GM19023 (cell line): ENCODE data around the gene HTR5A.
A peak's percentile ranks its signal among the peaks of the same experiment; 100 is the strongest.
"Not testable (repeated sequence)": the region's sequence is repeated elsewhere in the genome, so short reads cannot be mapped to it uniquely, and the experiment has no call there.

Experiments used
- ATAC-seq: cut with Tn5 transposase; IDR thresholded peaks from one replicate; pipeline ENCODE4 v1.9.1; 2021; ENCODE audit warnings: mild to moderate bottlenecking, moderate library complexity; ENCODE audit not compliant: unreplicated experiment

Gene HTR5A

GRCh38 chr7:155069992-155070751, at the start of gene HTR5A:
HTR5A (plus strand) TSS chr7:155070324; CDS start chr7:155070900, 576 bp downstream.
- peak; percentile 90 for ATAC-seq

DNA sequence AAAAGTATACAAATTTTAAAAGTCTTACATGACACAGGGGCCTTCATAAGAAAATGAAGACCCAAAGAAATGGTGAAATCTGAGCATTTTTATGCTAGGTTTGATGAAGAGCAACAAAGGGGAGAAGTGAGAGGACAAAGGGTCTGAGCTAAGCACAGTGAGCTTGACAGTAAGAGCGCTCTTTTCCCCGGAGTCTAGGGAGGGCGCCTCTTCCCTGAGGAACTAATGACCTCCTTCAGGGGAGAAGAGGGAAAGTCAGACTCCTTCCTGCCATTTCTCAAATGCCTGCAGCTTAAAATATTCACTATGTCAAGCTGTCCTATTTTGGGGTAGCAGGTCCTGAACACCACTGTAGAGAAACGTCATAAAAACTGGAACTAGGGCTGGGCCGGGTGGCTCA, 49.1 kb upstream of the HTR5A start:
- no peak for ATAC-seq

GRCh38 chr7:155021699-155022145, 48.4 kb upstream of the HTR5A start:
- no peak for ATAC-seq

DNA sequence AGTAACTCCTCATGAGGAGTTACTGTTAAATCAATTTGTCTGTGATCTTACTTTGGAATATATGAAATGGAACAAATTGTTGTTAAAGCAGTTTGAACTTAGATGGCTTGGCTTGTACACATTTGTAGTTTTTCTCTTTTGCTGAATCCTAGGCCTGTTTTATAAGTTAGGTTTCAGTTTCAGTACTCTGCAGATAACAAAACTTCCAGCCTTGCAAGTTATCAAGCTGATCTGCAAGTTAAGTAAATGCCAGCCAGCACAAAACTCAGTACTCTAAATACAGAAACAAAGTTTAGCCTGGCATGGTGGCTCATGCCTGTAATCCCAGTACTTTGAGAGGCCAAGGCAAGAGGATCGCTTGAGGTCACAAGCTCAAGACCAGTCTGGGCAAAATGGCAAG, 42.2 kb upstream of the HTR5A start:
- ATAC-seq: no peak

DNA sequence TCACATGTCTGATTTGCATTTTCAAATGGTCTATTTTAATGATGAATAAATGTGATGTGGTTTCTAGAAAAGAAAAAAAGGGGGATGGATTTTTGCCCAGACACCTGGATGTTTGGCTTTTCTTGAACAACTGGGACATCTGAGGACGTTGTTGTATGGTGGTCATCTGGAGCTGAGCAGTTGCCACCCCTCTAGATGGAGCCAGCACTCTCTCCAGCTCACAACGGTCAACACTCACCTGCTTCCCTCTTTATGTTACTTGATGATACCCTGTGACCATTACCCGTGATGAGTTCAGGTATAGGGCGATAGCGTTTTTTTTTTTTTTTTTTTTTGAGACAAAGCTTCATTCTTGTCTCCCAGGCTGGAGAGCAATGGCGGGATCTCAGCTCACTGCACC, 37.1 kb upstream of the HTR5A start:
- ATAC-seq: no peak

DNA sequence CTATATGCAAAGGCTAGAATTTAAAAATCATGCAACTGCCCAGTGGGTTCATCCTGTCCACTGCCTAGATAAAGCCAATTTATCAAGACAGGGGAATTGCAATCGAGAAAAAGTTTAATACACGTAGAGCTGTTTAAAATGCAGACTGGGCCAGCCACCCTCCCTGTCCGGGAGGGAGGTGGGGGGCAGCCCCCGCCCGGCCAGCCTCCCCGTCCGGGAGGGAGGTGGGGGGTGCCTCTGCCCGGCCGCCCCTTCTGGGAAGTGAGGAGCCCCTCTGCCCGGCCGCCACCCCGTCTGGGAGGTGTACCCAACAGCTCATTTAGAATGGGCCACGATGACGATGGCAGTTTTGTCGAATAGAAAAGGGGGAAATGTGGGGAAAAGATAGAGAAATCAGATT, 35.6 kb upstream of the HTR5A start:
- ATAC-seq: not testable (repeated sequence)

GRCh38 chr7:155038335-155038734, 31.8 kb upstream of the HTR5A start:
- no peak for ATAC-seq

DNA sequence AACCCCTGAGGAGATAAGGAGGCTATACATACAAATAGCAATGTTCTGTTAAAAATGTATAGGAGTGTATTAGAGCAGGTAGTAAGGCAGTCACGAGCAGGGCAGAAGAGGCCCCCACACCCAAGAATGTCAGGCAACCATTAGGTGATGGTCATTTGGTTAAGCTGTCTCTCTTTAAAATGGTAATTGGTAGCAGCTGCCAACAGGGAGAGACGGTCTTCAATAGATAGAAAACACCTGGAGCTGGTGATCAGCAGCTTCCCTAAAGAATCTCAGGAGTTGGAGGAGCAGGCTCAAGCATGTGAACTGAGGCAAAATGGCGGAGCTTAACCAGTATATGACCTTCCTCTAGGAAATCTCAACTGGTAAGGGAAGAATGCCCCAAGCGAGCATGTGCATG, 26.4 kb upstream of the HTR5A start:
- no peak for ATAC-seq

DNA sequence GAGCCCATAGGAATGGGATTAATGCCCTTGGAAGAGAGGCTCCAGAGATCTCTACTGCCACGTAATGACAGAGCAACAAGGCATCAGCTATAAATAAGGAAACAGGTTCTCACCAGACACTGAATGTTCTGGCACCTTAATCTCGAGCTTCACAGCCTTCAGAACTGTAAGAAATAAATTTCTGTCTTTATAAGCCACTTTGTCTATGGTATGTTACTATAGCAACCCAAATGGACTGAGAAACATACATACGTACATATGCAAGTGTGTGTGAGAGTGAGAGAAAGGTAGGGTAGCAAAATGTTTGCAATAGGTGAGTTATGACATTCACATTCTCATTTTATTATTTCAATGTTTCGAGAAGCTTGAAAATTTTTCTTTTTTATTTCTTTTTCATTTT, 22.1 kb upstream of the HTR5A start:
- ATAC-seq: no peak

DNA sequence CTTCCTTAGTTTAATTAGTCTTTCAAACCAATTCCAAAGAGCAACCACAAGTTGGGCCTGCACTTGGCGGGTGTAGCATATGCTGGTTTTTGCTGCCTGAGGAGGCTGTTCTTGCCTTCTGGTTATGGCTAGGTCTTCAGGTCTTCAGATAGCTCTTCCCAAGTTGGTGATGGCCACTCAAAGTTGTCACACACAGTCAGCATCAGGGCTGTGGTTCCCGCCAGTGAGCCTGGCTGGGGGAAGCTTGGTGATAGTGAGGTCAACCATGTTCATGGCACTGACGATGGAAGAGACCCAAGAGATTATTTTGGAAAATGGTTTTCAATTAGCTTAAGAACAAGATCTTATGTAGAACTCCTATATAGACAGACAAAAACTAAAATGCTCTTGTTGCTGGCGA, 18.8 kb upstream of the HTR5A start:
- no peak for ATAC-seq

DNA sequence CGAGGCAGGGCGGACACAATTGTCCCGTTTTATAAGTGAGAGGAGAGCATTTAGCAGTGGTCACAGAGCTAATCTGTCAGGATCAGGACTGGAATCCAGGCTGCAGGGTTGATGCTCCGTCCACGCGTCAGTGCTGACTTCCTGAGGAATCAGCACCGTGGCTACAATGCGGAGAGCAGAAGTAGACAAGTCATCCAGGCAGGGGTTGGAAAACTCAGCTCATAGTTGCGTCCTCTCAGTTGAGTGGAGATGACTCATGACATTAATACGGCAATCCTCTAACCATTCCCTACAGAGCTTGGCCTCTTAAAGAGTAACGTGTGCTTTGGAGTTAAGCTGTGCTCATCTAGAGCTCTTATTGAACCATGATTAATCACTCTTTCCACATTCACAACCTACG, 17.1 kb upstream of the HTR5A start:
- ATAC-seq: no peak

GRCh38 chr7:155054761-155055160, 15.4 kb upstream of the HTR5A start:
- no peak for ATAC-seq

GRCh38 chr7:155057076-155057475, 13.0 kb upstream of the HTR5A start:
- no peak for ATAC-seq

DNA sequence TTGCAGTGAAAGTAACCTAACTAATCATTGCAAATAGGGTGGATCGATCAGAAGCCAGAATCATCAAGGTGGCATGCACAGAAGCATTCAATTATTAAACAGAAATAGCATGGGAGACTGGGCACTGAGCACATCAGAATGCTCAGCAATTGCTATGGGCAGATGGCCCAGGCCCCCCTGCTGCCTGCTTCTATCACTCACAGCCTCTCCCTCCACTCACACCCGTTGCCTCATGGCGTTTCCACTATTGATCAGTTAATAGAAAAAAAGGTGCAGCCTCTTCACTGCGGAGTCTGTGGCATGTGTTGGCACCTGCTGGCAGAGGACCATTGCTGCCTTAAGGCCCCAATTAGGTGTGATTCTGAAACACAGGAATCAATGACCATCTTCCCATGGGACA, 11.2 kb upstream of the HTR5A start:
- no peak for ATAC-seq

DNA sequence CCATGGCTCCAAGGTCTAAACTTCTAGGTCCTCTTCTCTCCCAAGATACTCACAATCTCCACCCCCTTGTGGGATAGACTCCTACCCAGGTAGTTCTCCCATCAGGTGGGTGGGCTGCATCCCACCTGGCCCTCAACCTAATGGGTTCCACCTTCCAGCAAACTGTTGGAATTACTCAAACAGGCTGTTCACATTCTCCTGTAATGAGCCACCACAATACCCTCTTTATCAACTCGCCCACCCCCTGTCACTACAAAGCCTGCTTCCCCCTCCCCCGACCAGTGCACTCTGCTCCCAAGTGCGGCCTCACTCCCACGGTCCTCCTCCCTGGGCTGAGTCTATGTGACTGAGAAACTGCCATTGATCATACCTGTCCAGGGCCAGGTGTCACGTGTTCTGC, 10.4 kb upstream of the HTR5A start:
- no peak for ATAC-seq

DNA sequence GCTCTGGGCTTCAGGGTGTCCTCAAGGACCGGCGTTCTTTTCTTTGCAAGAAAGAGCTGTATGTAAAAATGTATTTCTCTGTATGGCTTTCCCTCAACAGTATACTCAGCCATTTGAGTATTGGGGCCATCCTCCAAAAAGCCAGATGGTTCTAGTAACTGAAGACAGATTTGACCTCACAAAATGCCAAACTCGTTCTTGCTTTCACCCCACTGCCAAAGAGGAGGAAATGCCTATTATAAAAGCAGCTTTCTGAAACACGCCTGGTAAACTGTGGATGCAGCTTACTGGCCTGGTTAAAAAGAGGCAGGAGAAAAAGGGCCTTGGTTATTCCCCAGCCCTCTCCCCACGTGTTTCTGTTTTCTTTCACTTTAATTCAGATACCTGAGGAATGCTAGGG, 7.7 kb upstream of the HTR5A start:
- no peak for ATAC-seq

DNA sequence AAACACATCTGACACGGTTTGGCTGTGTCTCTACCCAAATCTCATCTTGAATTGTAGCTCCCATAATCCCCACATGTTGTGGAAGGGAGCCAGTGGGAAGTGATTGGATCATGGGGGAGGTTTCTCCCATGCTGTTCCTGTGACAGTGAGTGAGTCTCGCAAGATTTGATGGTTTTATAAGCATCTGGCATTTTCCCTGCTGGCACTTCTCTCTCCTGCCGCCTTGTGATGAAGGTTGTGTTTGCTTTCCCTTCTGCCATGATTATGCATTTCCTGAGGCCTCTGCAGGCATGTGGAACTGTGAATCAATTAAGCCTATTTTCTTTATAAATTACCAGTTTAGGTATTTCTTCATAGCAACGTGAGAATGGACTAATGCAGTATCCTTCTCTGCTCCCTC, 5.9 kb upstream of the HTR5A start:
- ATAC-seq: no peak

GRCh38 chr7:155066417-155066950, 3.6 kb upstream of the HTR5A start:
- ATAC-seq: no peak

- no peak for ATAC-seq
Measured at GRCh38 chr7:155071121-155071651, 1.1 kb downstream of the HTR5A start.

DNA sequence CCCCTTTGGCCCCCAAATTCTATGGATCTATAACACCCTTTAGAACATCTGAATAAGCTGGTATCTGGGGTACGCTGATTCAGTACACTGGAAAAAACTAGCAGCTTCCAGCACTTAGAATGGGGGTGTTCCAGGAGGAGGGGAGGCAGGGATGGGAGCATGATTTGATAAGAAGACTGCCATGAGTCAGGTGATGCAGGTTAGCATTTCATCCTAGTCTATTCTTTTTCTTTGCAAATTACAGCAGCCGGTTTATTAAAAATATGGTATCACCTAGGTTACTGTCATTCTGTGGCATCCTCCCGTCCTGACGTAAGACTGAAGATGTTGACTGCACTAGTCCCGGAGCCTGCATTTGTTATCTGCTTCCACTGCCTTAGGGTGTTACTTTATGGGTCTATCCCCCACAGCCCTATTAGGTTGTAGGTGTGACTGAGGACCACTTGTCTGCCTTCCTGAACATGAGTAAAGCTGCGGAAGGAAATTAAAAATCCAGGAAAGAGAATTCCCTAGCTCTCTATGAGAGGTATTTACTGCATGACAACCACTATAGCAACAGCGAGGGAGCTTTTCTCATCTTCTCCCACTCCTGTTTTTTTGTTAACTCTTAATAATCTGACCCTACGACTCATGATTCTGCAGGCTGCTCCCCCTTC, 1.9 kb downstream of the HTR5A start:
- no peak for ATAC-seq

- ATAC-seq: no peak
Measured at GRCh38 chr7:155073922-155074321, 3.8 kb downstream of the HTR5A start.

- ATAC-seq: no peak
Measured at GRCh38 chr7:155084021-155084420, 13.9 kb downstream of the HTR5A start.
